Endothelial cell of umbilical vein (primary cell): ENCODE measurements around the gene RNF169. TPM values are rescaled to one million over a fixed set of nuclear protein-coding genes. Genes with fewer than 3 reads are reported as not detected.
A peak's percentile ranks its signal among the peaks of the same experiment; 100 is the strongest.

Experiments
- BruUV-seq: library from RNA; stranded (reverse); fragments of 400-500 nt; replicated peaks from 2 replicates; lab custom pipeline; 2021; lab: Mats Ljungman, UMichigan
- CTCF ChIA-PET: fragments of 300-600, 350-600 bp; sonication (Branson Sonifier 250); formaldehyde crosslinking; loops from one replicate; lab custom pipeline; 2021; ENCODE audit warnings: antibody characterized with exemption, inconsistent platforms; lab: Charles Lee
- POLR2A ChIA-PET: fragments of 300-600, 350-600 bp; sonication (Branson Sonifier 250); formaldehyde crosslinking; loops from one replicate; lab custom pipeline; 2021; ENCODE audit warnings: antibody characterized with exemption, inconsistent platforms; lab: Charles Lee
- DNase-seq: peaks from one replicate; pipeline ENCODE4 v3.0.0-alpha.2; 2011; ENCODE audit warnings: low read depth, low spot score
- FAIRE-seq: peaks from 2 replicates; lab custom pipeline; 2011; peaks lifted over from hg19 to GRCh38; lab: Jason Lieb, UNC
- H2AFZ ChIP-seq: 2 replicates; pipeline ENCODE4 v1.6.0; 2012; ENCODE audit warnings: low read depth, low read length, control low read depth, inconsistent platforms
- H3K27ac ChIP-seq: 2 replicates; pipeline ENCODE4 v1.5.1; 2011; ENCODE audit warnings: low read depth, mild to moderate bottlenecking, control low read depth, low read length, moderate library complexity; ENCODE audit not compliant: insufficient read depth
- H3K27me3 ChIP-seq, 2 experiments: 2 replicates each; pipeline versions ENCODE4 v1.6.0 to v1.6.1; 2011; ENCODE audit warnings: low read length in 2 of 2, mixed read lengths in 1 of 2; ENCODE audit not compliant: control insufficient read depth in 2 of 2, insufficient read depth in 2 of 2
- H3K36me3 ChIP-seq, 2 experiments: 2 replicates in 1 of 2; 3 replicates in 1 of 2; pipeline ENCODE4 v1.5.1; 2011; ENCODE audit warnings: low read length in 2 of 2, mild to moderate bottlenecking in 1 of 2, moderate library complexity in 1 of 2; ENCODE audit not compliant: control insufficient read depth in 2 of 2, insufficient read depth in 2 of 2; ENCODE audit errors: extremely low read depth in 1 of 2
- H3K4me1 ChIP-seq: 3 replicates; pipeline ENCODE4 v1.5.1; 2011; ENCODE audit warnings: mild to moderate bottlenecking, low read length; ENCODE audit not compliant: control insufficient read depth, insufficient read depth; ENCODE audit errors: extremely low read depth
- H3K4me2 ChIP-seq: 2 replicates; pipeline ENCODE4 v1.6.1; 2011; ENCODE audit warnings: low read length, control low read depth, mixed read lengths; ENCODE audit not compliant: insufficient read depth
- H3K4me3 ChIP-seq, 3 experiments: fragments of 200-600 bp in 1 of 3; sonication (generic), shearing (Covaris generic) in 1 of 3; replicated peaks in 1 of 3; 2 replicates each; pipeline ENCODE4 v1.5.1; 2011 to 2016; ENCODE audit warnings: control low read depth in 3 of 3, low read length in 3 of 3, mild to moderate bottlenecking in 2 of 3, inconsistent platforms in 1 of 3, low read depth in 1 of 3, moderate library complexity in 1 of 3; ENCODE audit not compliant: insufficient read depth in 1 of 3
- H3K79me2 ChIP-seq: 2 replicates; pipeline ENCODE4 v1.6.0; 2012; ENCODE audit warnings: low read length, inconsistent platforms; ENCODE audit not compliant: control insufficient read depth, insufficient read depth
- H3K9ac ChIP-seq: replicated peaks from 2 replicates; pipeline ENCODE3; 2011; ENCODE audit warnings: low read length, control low read depth; ENCODE audit not compliant: insufficient read depth; ENCODE audit errors: extremely low read depth
- H3K9me1 ChIP-seq: replicated peaks from 3 replicates; pipeline ENCODE4 v1.6.0; 2011; ENCODE audit warnings: mild to moderate bottlenecking, low read length; ENCODE audit not compliant: control insufficient read depth, insufficient read depth; ENCODE audit errors: extremely low read depth
- H3K9me3 ChIP-seq: replicated peaks from 2 replicates; pipeline ENCODE4 v1.5.1; 2012; ENCODE audit warnings: low read length, inconsistent platforms; ENCODE audit not compliant: control insufficient read depth, insufficient read depth
- H4K20me1 ChIP-seq: replicated peaks from 2 replicates; pipeline ENCODE3; 2011; ENCODE audit warnings: mild to moderate bottlenecking, low read length; ENCODE audit not compliant: control insufficient read depth, insufficient read depth; ENCODE audit errors: extremely low read depth
- CTCF ChIP-seq, 2 donors: IDR thresholded peaks; 1 replicate in 1 of 2; 2 replicates in 1 of 2; pipeline ENCODE4 v1.5.1; 2011; ENCODE audit warnings: low read length in 2 of 2, mild to moderate bottlenecking in 2 of 2, moderate library complexity in 2 of 2, control low read depth in 1 of 2, inconsistent platforms in 1 of 2, low read depth in 1 of 2; ENCODE audit not compliant: insufficient read depth in 1 of 2; ENCODE audit errors: extremely low read depth in 1 of 2
- EZH2 ChIP-seq: IDR thresholded peaks from 2 replicates; pipeline ENCODE4 v1.6.1; 2012; ENCODE audit warnings: borderline replicate concordance, low read depth, mild to moderate bottlenecking, moderate library complexity, low read length, inconsistent platforms; ENCODE audit not compliant: severe bottlenecking
- GATA2 ChIP-seq: IDR thresholded peaks from 2 replicates; pipeline ENCODE4 v1.7.0; 2011; ENCODE audit warnings: low read depth, mild to moderate bottlenecking, moderate library complexity, mixed read lengths, low read length; ENCODE audit not compliant: insufficient read length, insufficient read depth
- MYC ChIP-seq: IDR thresholded peaks from one replicate; pipeline ENCODE4 v1.6.1; 2011; ENCODE audit warnings: mild to moderate bottlenecking, low read depth, low read length
- POLR2A ChIP-seq: IDR thresholded peaks from 2 replicates; pipeline ENCODE4 v1.6.1; 2012; ENCODE audit warnings: low read depth, mild to moderate bottlenecking, control low read depth, low read length
- dilution Hi-C: fragments of 300-500 bp; cut with MboI; formaldehyde crosslinking; loops from one replicate; pipeline ENCODE4 v1.15.0; 2019; ENCODE audit warnings: low sequenced_read_pairs; ENCODE audit not compliant: extremely low pct_ligation_motif_present
- intact Hi-C: fragments of 100-400 bp; cut with micrococcal nuclease; formaldehyde crosslinking; loops from one replicate; pipeline ENCODE4 v1.10.0; 2022
- polyA plus RNA-seq, 4 experiments: library from polyadenylated mRNA; depleted of rRNA in 3 of 4; stranded (reverse) in 3 of 4; unstranded in 1 of 4; fragments of >200 nt; gene quantifications; 2 replicates each; pipeline versions ENCODE4 v1.2.1 to v1.2.3, GENCODE V29; 2011 to 2012; ENCODE audit warnings: missing spikeins in 1 of 4
- total RNA-seq: library from RNA; stranded (reverse); gene quantifications from 2 replicates; pipeline ENCODE4 v1.2.3, GENCODE V29; 2021

RNF169 gene
- total and polyA plus RNA-seq, 2 donors (not counting 3 experiments of a cell fraction or from before 2014, with no cell fraction given), result 5.8 to 21.3 TPM

GRCh38 chr11:74730571-74731260 lies 17.9 kb upstream of the RNF169 start:
- no peaks in the 10 kb centered on the region for H4K20me1 ChIP-seq
- no peak overlapping the region for H3K27ac ChIP-seq
- H3K36me3 ChIP-seq, result no peaks in the 10 kb centered on the region
- DNase-seq, result no peak
- H3K9ac ChIP-seq, result no peak overlapping the region
- H3K79me2 ChIP-seq, result no peaks in the 10 kb centered on the region
- ChIA-PET CTCF (interaction anchor here (7.1 kb wide), 1 partner anchor 9 kb away, joined by 91 read pairs; no protein-coding TSS in a partner anchor), POLR2A (no interaction called here)
- intact Hi-C loops, result loop anchor here (10.0 kb wide), 1 partner anchor 276 kb away; no protein-coding TSS in a partner anchor
- no peak overlapping the region for H3K4me3 ChIP-seq
- H3K9me3 ChIP-seq, result no peaks in the 10 kb centered on the region
- peak; percentile 66 for TF ChIP-seq EZH2
- no peak for TF ChIP-seq CTCF (IDR thresholded peaks at IDR 0.05; ENCODE audit: extremely low read depth in 1 of 2, insufficient read depth in 1 of 2, low read depth in 1 of 2, low read length in 2 of 2)
- no peak for TF ChIP-seq GATA2
- no peak for TF ChIP-seq MYC
- no peak for TF ChIP-seq POLR2A
- no peak overlapping the region for H3K4me2 ChIP-seq
- H3K27me3 ChIP-seq, result peaks cover 68 to 75% of the 10 kb centered on the region in 2 experiments
- dilution Hi-C loops, result no loop called here
- H3K4me1 ChIP-seq, result no peaks in the 10 kb centered on the region
- no peak for FAIRE-seq
- H2AFZ ChIP-seq, result no peak overlapping the region
- no TSS peak for BruUV-seq
- H3K9me1 ChIP-seq, result no peaks in the 10 kb centered on the region
